HG03354 (cell line): ENCODE data around the gene TXNL4A.
A peak's percentile ranks its signal among the peaks of the same experiment; 100 is the strongest.
"Not testable (repeated sequence)": the region's sequence is repeated elsewhere in the genome, so short reads cannot be mapped to it uniquely, and the experiment has no call there.

Source experiments
- ATAC-seq: cut with Tn5 transposase; IDR thresholded peaks from one replicate; pipeline ENCODE4 v1.9.1; 2021; ENCODE audit warnings: mild to moderate bottlenecking; ENCODE audit not compliant: unreplicated experiment, poor library complexity, severe bottlenecking

Gene TXNL4A

GRCh38 chr18:80000877-80001276, 12.5 kb upstream of the TXNL4A start:
- no peak for ATAC-seq

GRCh38 chr18:79999701-80000100, 11.3 kb upstream of the TXNL4A start:
- not testable (repeated sequence) for ATAC-seq

- no peak for ATAC-seq
Measured at GRCh38 chr18:79991494-79991893, 3.1 kb upstream of the TXNL4A start.

GRCh38 chr18:79989195-79989497, 783 bp upstream of the TXNL4A start:
- no peak for ATAC-seq

GRCh38 chr18:79988071-79988450, 302 bp downstream of the TXNL4A start:
- ATAC-seq = peak; percentile 77

GRCh38 chr18:79987566-79987965, 797 bp downstream of the TXNL4A start:
- ATAC-seq = no peak

GRCh38 chr18:79986726-79987125, 1.6 kb downstream of the TXNL4A start:
- no peak for ATAC-seq

GRCh38 chr18:79985172-79985571, 3.2 kb downstream of the TXNL4A start:
- ATAC-seq = no peak

- ATAC-seq = no peak
Measured at GRCh38 chr18:79983793-79984192, 4.6 kb downstream of the TXNL4A start.

- ATAC-seq = no peak
Measured at GRCh38 chr18:79983253-79983652, 5.1 kb downstream of the TXNL4A start.

GRCh38 chr18:79982736-79983135, 5.6 kb downstream of the TXNL4A start:
- no peak for ATAC-seq

- no peak for ATAC-seq
Measured at GRCh38 chr18:79980585-79980984, 7.8 kb downstream of the TXNL4A start.

GRCh38 chr18:79979843-79980242, 8.5 kb downstream of the TXNL4A start:
- no peak for ATAC-seq

- no peak for ATAC-seq
Measured at GRCh38 chr18:79975985-79976680, 12.2 kb downstream of the TXNL4A start.

- no peak for ATAC-seq
Measured at GRCh38 chr18:79975043-79975442, 13.3 kb downstream of the TXNL4A start.

- no peak for ATAC-seq
Measured at GRCh38 chr18:79974025-79974654, 14.2 kb downstream of the TXNL4A start.

- no peak for ATAC-seq
Measured at GRCh38 chr18:79973517-79973916, 14.8 kb downstream of the TXNL4A start.

- no peak for ATAC-seq
Measured at GRCh38 chr18:79972720-79973119, 15.6 kb downstream of the TXNL4A start.

GRCh38 chr18:79971986-79972385, 16.4 kb downstream of the TXNL4A start:
- no peak for ATAC-seq

- no peak for ATAC-seq
Measured at GRCh38 chr18:79971211-79971952, 17.0 kb downstream of the TXNL4A start.
